GM12878 (cell line): ENCODE data around the gene CSAD. TPM values are rescaled to one million over a fixed set of nuclear protein-coding genes. Genes with fewer than 3 reads are reported as not detected.

Source experiments
- ATAC-seq: fragments of 200-7000 bp; cut with Tn5 transposase; 3 replicates; pipeline ENCODE4 v1.9.1; 2020; ENCODE audit warnings: mild to moderate bottlenecking, moderate library complexity
- BruUV-seq: library from RNA; stranded (reverse); fragments of 400-500 nt; replicated peaks from 2 replicates; lab custom pipeline; 2021; lab: Mats Ljungman, UMichigan
- CTCF ChIA-PET: fragments of 300-600 bp; sonication (Branson Sonifier 250); formaldehyde crosslinking; extraction: SDS; loops from one replicate; lab custom pipeline; 2021; ENCODE audit warnings: inconsistent platforms; lab: Yijun Ruan, JAX
- POLR2A ChIA-PET: fragments of 350-600 bp; formaldehyde crosslinking; extraction: SDS; loops from one replicate; lab custom pipeline; 2021; ENCODE audit warnings: inconsistent platforms; lab: Charles Lee
- RAD21 ChIA-PET: fragments of 300-600 bp; sonication (Branson Sonifier 250); formaldehyde crosslinking; loops from one replicate; lab custom pipeline; 2023; ENCODE audit warnings: antibody characterized with exemption; ENCODE audit not compliant: unreplicated experiment; lab: Charles Lee
- SMC1A ChIA-PET: fragments of 300-600 bp; sonication (Branson Sonifier 250); formaldehyde crosslinking; loops from one replicate; lab custom pipeline; 2023; ENCODE audit not compliant: unreplicated experiment, uncharacterized antibody; lab: Charles Lee
- DNase-seq: peaks from one replicate; pipeline ENCODE4 v3.0.0-alpha.2; 2011; ENCODE audit warnings: low read depth, low spot score
- FAIRE-seq: peaks from 3 replicates; lab custom pipeline; 2011; peaks lifted over from hg19 to GRCh38; lab: Jason Lieb, UNC
- H2AFZ ChIP-seq: 2 replicates; pipeline ENCODE4 v1.6.0; 2011; ENCODE audit warnings: low read depth, low read length, control low read depth; ENCODE audit not compliant: control insufficient read depth
- H3K27ac ChIP-seq: 2 replicates; pipeline ENCODE4 v1.5.1; 2011; ENCODE audit warnings: control low read depth; ENCODE audit not compliant: control insufficient read depth, insufficient read depth
- H3K27me3 ChIP-seq, 2 experiments: replicated peaks in 1 of 2; 2 replicates each; pipeline versions ENCODE4 v1.6.0 to v1.6.1; 2011; ENCODE audit warnings: low read length in 1 of 2; ENCODE audit not compliant: control insufficient read depth in 2 of 2, insufficient read depth in 2 of 2
- H3K36me3 ChIP-seq, 2 experiments: 2 replicates each; pipeline ENCODE4 v1.5.1; 2011; ENCODE audit warnings: low read length in 1 of 2; ENCODE audit not compliant: control insufficient read depth in 2 of 2, insufficient read depth in 2 of 2
- H3K4me1 ChIP-seq: 2 replicates; pipeline ENCODE4 v1.6.1; 2011; ENCODE audit warnings: mild to moderate bottlenecking, low read length, moderate library complexity, mixed read lengths; ENCODE audit not compliant: control insufficient read depth, insufficient read depth
- H3K4me2 ChIP-seq: 2 replicates; pipeline ENCODE4 v1.6.0; 2011; ENCODE audit warnings: control low read depth; ENCODE audit not compliant: control insufficient read depth, insufficient read depth
- H3K4me3 ChIP-seq: fragments of 200-600 bp; sonication (generic); 2 replicates; pipeline ENCODE4 v1.5.1; 2016
- H3K79me2 ChIP-seq: 2 replicates; pipeline ENCODE4 v1.6.0; 2011; ENCODE audit warnings: low read length; ENCODE audit not compliant: control insufficient read depth, insufficient read depth
- H3K9ac ChIP-seq: 2 replicates; pipeline ENCODE4 v1.8.0; 2011; ENCODE audit warnings: low read length, control low read depth, mixed read lengths; ENCODE audit not compliant: control insufficient read depth, insufficient read depth
- H3K9me3 ChIP-seq: replicated peaks from 3 replicates; pipeline ENCODE4 v1.5.1; 2011; ENCODE audit warnings: mild to moderate bottlenecking, low read length; ENCODE audit not compliant: control insufficient read depth, insufficient read depth
- H4K20me1 ChIP-seq: 2 replicates; pipeline ENCODE4 v1.6.0; 2011; ENCODE audit not compliant: control insufficient read depth, insufficient read depth
- BCL11A ChIP-seq: IDR thresholded peaks from 2 replicates; pipeline ENCODE4 v1.6.1; 2011; ENCODE audit warnings: low read depth, low read length
- CHD1 ChIP-seq: IDR thresholded peaks from 2 replicates; pipeline ENCODE4 v1.6.1; 2012; ENCODE audit warnings: low read depth, low read length, improper control_type of control experiment
- ETV6 ChIP-seq, 2 experiments: fragments of 450-650 bp in 1 of 2; IDR thresholded peaks in 1 of 2; conservative IDR thresholded peaks in 1 of 2; 2 replicates each; pipeline ENCODE4 v1.6.1; 2014; ENCODE audit warnings: antibody characterized with exemption in 1 of 2, borderline replicate concordance in 1 of 2, low read depth in 1 of 2, mild to moderate bottlenecking in 1 of 2, moderate library complexity in 1 of 2
- PML ChIP-seq: IDR thresholded peaks from 2 replicates; pipeline ENCODE4 v1.6.1; 2012; ENCODE audit warnings: low read length, inconsistent platforms
- POLR2A ChIP-seq: IDR thresholded peaks from 2 replicates; pipeline ENCODE4 v1.6.1; 2011; ENCODE audit warnings: low read depth, mild to moderate bottlenecking, low read length
- SMARCA5 ChIP-seq: fragments of 450-650 bp; IDR thresholded peaks from 2 replicates; pipeline ENCODE4 v1.6.1; 2017; ENCODE audit warnings: mild to moderate bottlenecking
- ZSCAN29 ChIP-seq: fragments of 450-650 bp; IDR thresholded peaks from 2 replicates; pipeline ENCODE4 v1.6.1; 2017; ENCODE audit warnings: mild to moderate bottlenecking, moderate library complexity
- WGBS: methylation state at CpG from one replicate; pipeline ENCODE4 v1.1.6; 2016; ENCODE audit warnings: low lambda C conversion rate; ENCODE audit not compliant: insufficient replicate concordance, insufficient coverage; ENCODE audit errors: missing lambda C conversion rate; 5-methylcytosine and 5-hydroxymethylcytosine counted together
- in situ Hi-C: fragments of 300-500 bp; cut with MboI; formaldehyde crosslinking; loops from 9 replicates; pipeline ENCODE4 v1.14.3; 2018; ENCODE audit warnings: mixed read lengths
- intact Hi-C: fragments of 100-400 bp; cut with micrococcal nuclease; formaldehyde crosslinking; loops from one replicate; pipeline ENCODE4 v1.14.2; 2022; ENCODE audit not compliant: unreplicated experiment
- polyA plus RNA-seq, 11 experiments: library from polyadenylated mRNA; depleted of rRNA in 4 of 11; unstranded in 6 of 11; stranded (reverse) in 5 of 11; fragments of >200 nt; fragmentation: Nextera tagmentation in 4 of 11; fragmentation: Illumina TruSeq in 1 of 11; extraction: Ambion mirVana in 4 of 11; extraction: Trizol in 1 of 11; gene quantifications; 1 replicate in 1 of 11; 2 replicates in 10 of 11; pipeline versions ENCODE4 v1.2.1 to v1.2.3, GENCODE V29; 2011 to 2016; ENCODE audit warnings: inconsistent platforms in 2 of 11, missing spikeins in 2 of 11, low read depth in 1 of 11
- total RNA-seq, 4 experiments: library from RNA; depleted of rRNA in 3 of 4; stranded (reverse); fragments of >200 nt in 3 of 4; fragmentation: Illumina TruSeq in 1 of 4; extraction: Trizol in 1 of 4; gene quantifications; 2 replicates each; pipeline versions ENCODE4 v1.2.1 to v1.2.3, GENCODE V29; 2013 to 2021
- TF ChIP-seq, protein P1 (sequence below): fragments of 450-650 bp; IDR thresholded peaks from 2 replicates; pipeline ENCODE4 v1.6.1; 2017; ENCODE audit warnings: antibody characterized with exemption, mild to moderate bottlenecking, moderate library complexity

Gene CSAD
- total and polyA plus RNA-seq, 10 of the 15 experiments (the other 5 are each of a cell fraction or from before 2014, with no cell fraction given), result 1.1 to 20.4 (median 6.2) TPM

DNA sequence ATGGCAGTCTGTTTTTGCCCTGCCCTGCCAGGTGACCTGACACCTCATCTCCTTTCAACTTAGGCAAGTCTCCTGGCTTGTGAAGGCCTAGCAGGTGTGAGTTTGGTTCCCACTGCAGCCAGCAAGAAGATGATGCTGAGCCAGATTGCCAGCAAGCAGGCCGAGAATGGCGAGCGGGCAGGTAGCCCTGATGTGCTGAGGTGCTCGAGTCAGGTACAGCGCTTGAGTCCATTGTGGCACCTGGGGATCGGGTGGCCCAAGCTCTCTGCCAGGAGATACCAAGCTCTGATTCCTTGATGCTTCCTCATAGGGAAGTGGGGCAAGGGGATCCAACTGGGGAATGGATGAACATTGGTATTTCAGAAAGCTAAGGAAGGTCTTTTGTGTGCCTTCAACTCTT, 4.1 kb upstream of the CSAD start:
- H4K20me1 ChIP-seq, result no peaks in the 10 kb centered on the region

More for the DNA sequence above, 4.1 kb upstream of the CSAD start:
- DNase-seq, result no peak
- RAD21 ChIA-PET, result interaction anchor here (0.9 to 1.8 kb wide), 7 partner anchors 14 to 85 kb away, joined by 3 to 6 read pairs (median 4); a partner anchor contains a TSS
- H3K79me2 ChIP-seq, result peaks cover 22% of the 10 kb centered on the region
- TF ChIP-seq, protein P1, sequence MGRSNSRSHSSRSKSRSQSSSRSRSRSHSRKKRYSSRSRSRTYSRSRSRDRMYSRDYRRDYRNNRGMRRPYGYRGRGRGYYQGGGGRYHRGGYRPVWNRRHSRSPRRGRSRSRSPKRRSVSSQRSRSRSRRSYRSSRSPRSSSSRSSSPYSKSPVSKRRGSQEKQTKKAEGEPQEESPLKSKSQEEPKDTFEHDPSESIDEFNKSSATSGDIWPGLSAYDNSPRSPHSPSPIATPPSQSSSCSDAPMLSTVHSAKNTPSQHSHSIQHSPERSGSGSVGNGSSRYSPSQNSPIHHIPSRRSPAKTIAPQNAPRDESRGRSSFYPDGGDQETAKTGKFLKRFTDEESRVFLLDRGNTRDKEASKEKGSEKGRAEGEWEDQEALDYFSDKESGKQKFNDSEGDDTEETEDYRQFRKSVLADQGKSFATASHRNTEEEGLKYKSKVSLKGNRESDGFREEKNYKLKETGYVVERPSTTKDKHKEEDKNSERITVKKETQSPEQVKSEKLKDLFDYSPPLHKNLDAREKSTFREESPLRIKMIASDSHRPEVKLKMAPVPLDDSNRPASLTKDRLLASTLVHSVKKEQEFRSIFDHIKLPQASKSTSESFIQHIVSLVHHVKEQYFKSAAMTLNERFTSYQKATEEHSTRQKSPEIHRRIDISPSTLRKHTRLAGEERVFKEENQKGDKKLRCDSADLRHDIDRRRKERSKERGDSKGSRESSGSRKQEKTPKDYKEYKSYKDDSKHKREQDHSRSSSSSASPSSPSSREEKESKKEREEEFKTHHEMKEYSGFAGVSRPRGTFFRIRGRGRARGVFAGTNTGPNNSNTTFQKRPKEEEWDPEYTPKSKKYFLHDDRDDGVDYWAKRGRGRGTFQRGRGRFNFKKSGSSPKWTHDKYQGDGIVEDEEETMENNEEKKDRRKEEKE, result no peak
- TF ChIP-seq BCL11A (no peak), SMARCA5 (no peak), ZSCAN29 (no peak), CHD1 (no peak), PML (no peak), POLR2A (peak; percentile 54), ETV6 (conservative IDR thresholded peaks at IDR 0.05 in 1 of 2, IDR thresholded peaks at IDR 0.05 in 1 of 2; ENCODE audit: borderline replicate concordance in 1 of 2, low read depth in 1 of 2) (no peak)
- TF ChIP-seq, all 136 proteins: peak for 1
- Histone ChIP-seq H3K4me3 (no peak overlapping the region), H3K4me2 (no peak overlapping the region), H3K9me3 (no peaks in the 10 kb centered on the region), H3K27me3 (no peaks in the 10 kb centered on the region), H3K4me1 (peaks cover 3% of the 10 kb centered on the region; the same call in 1 of the 2 replicates), H3K36me3 (peaks cover 5 to 10% of the 10 kb centered on the region in 2 experiments; a peak in 3 of 4 replicates), H3K27ac (no peak overlapping the region), H2AFZ (no peak overlapping the region), H3K9ac (no peak overlapping the region)
- ChIA-PET CTCF (interaction anchor here (0.8 to 6.7 kb wide), 11 partner anchors 9 to 119 kb away, joined by 3 to 89 read pairs (median 4); no protein-coding TSS in a partner anchor), POLR2A (interaction anchor here (1.6 kb wide), 1 partner anchor 11 kb away, joined by 6 read pairs; no protein-coding TSS in a partner anchor), SMC1A (interaction anchor here (0.6 to 1.5 kb wide), 4 partner anchors 14 to 68 kb away, joined by 3 to 15 read pairs (median 4); no protein-coding TSS in a partner anchor)
- no peak for FAIRE-seq
- WGBS, result 92% methylated on average over 6 of the region's 6 CpGs
- intact Hi-C loops, result no loop called here
- no peak for ATAC-seq
- BruUV-seq, result no TSS peak
- in situ Hi-C loops, result no loop called here
